GM12891 (cell line): Measurements from ENCODE around the gene STAT2.
"Not testable (repeated sequence)": the region's sequence is repeated elsewhere in the genome, so short reads cannot be mapped to it uniquely, and the experiment has no call there.

Experiments
- DNase-seq: peaks from one replicate; pipeline ENCODE4 v3.0.0; 2011; ENCODE audit warnings: low spot score; ENCODE audit not compliant: insufficient read length
- FAIRE-seq: peaks from 2 replicates; lab custom pipeline; 2011; peaks lifted over from hg19 to GRCh38; lab: Jason Lieb, UNC
- PAX5 ChIP-seq: IDR thresholded peaks from 2 replicates; pipeline ENCODE4 v1.6.1; 2011; ENCODE audit warnings: low read length, moderate library complexity, mild to moderate bottlenecking; ENCODE audit not compliant: insufficient read depth, severe bottlenecking
- POLR2A ChIP-seq: IDR thresholded peaks from 2 replicates; pipeline ENCODE4 v1.6.1; 2011; ENCODE audit warnings: low read depth, low read length, control low read depth
- POLR2AphosphoS5 ChIP-seq: IDR thresholded peaks from 2 replicates; pipeline ENCODE4 v1.6.1; 2011; ENCODE audit warnings: low read depth, low read length, control low read depth
- POU2F2 ChIP-seq: IDR thresholded peaks from 2 replicates; pipeline ENCODE4 v1.6.1; 2011; ENCODE audit warnings: low read depth, mild to moderate bottlenecking, control low read depth, low read length, moderate library complexity
- SPI1 ChIP-seq: IDR thresholded peaks from 2 replicates; pipeline ENCODE4 v1.6.1; 2011; ENCODE audit warnings: low read depth, low read length, control low read depth
- TAF1 ChIP-seq: IDR thresholded peaks from 2 replicates; pipeline ENCODE4 v1.6.1; 2011; ENCODE audit warnings: low read depth, low read length, control low read depth

STAT2 gene

GRCh38 chr12:56337753-56338251, 22.1 kb downstream of the STAT2 start:
- no peak for DNase-seq
- TF ChIP-seq POLR2A (no peak), PAX5 (no peak), TAF1 (no peak), POU2F2 (no peak), POLR2AphosphoS5 (no peak), SPI1 (no peak)
- FAIRE-seq, result no peak

DNA sequence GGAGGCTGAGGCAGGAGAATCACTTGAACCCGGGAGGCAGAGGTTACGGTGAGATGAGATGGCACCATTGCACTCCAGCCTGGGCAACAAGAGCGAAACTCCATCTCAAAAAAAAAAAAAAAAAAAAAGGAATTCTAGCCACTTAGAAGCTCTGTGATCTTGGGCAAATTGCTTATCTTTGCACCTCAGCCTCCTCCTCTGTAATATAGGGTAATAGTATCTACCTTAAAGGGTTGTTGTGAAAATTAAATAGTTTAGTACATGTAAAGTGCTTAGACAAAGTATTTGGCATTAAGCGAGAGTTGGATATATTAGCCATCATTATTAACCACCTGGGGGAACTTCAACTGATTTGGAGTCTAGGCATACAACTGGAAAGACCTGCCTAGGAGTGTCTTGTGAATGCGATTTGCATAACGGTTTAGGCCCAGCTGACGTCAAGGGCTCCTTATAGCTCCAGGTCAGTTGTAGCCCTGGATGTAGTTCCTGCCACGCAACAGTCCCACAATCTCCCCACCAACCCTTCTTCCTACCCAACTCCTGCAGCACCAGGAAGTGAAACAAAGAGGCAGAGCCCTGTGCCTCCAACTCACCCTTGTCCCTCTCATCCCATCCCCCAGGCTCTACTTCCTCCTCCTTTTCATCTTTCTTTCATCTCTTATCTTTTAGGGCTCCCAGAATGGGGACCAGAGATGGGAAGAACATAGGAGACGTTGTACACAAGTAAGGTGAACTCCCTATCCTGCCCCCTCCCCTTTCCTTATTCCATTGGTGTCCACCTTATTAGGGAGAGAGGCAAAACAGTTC, 23.3 kb downstream of the STAT2 start:
- FAIRE-seq, result peak; percentile 62
- TF ChIP-seq POU2F2 (peak; percentile 94), POLR2AphosphoS5 (peak; percentile 39; the same call in 1 of the 2 replicates), PAX5 (no peak), SPI1 (peak; percentile 69), TAF1 (no peak), POLR2A (no peak)
- no peak for DNase-seq

- DNase-seq, FAIRE-seq: not testable (repeated sequence)
These were observed 24.4 kb downstream of the STAT2 start for GRCh38 chr12:56335527-56335926.

- TF ChIP-seq TAF1 (no peak), PAX5 (no peak), POLR2A (no peak), POU2F2 (no peak), SPI1 (no peak), POLR2AphosphoS5 (no peak)
- no peak for FAIRE-seq
- no peak for DNase-seq
These were observed 25.5 kb downstream of the STAT2 start for GRCh38 chr12:56334490-56334793.

DNA sequence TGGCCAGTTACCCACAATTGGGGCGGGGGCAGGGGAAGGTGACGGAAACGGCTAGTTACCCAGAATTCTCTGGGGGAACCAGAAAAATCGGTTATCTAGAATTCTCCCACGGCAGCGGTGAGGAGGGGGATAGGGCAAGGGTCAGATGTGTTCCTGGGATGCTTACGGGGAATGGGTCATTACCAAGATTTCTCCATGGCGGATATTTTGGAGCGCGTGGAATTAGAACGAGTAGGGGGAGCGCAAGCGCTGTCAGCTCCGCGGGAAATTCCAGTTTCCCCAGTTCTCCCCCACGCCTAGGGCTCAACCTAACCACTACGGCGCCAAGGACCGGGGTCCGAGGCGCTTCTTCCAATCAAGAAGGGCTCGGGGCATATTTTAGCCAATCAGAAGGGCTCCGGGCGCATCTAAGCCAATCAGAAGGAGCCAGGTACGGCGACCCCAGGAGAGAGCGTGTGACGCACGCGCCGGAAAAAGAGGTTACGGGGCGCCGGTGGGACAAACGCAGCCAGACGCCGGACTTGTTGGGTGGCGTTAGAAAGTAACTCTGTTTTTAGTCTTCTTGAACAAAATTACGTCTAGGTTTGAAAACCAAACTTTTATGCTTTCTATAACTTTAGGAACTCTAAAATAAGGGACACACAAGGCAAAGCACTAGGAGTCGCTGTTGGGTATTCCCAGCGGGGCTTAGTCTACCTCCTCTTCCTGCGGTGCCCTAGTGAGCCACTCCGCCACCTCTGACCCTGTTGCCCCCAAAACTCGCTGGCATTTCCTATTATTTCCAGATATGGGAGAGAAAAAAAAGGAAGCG, 26.0 kb downstream of the STAT2 start, which contains the start of gene PAN2:
PAN2 (minus strand) TSS at position 322 of the 811 bp plus-strand sequence. CDS start 906 bp downstream, outside the sequence.
- TF ChIP-seq POLR2A, result peak; percentile 86
- TF ChIP-seq SPI1, result peak; percentile 15; the same call in 1 of the 2 replicates
- TF ChIP-seq PAX5, result no peak
- peak; percentile 85 for TF ChIP-seq POLR2AphosphoS5
- peak; percentile 83 for TF ChIP-seq TAF1
- peak; percentile 63; the same call in 1 of the 2 replicates for TF ChIP-seq POU2F2
- FAIRE-seq, result peak; percentile 80
- peak; percentile 94 for DNase-seq

DNA sequence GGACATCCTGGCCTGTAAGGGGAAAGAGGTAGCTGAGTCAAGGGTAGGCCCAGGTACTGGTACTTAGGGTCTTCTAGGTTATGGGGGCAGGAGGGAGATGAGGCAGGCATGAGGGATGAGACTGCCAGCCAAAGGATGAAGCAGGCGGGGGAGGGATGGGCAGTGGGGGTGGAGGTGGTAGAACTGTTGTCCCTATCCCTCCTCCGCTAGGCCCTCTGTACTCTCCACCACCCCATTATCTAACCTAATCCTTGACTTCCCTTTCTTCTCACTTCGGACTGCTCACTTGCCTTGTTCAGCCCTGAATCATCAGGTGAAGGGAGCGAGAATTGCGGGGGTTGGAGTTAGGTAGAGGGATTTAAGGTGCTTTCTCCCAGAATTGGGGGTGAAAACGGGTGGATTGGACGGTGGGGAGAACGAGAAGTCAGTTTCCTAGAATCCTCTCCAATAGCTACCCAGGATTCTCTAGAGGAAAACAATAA, 26.7 kb downstream of the STAT2 start:
- FAIRE-seq, result no peak
- DNase-seq, result no peak

GRCh38 chr12:56332512-56333196, 27.3 kb downstream of the STAT2 start:
- DNase-seq (no peak), FAIRE-seq (peak; percentile 71)
- TF ChIP-seq PAX5, result no peak

More for the DNA sequence above, 26.7 kb downstream of the STAT2 start:
- TF ChIP-seq POLR2A (peak; percentile 65; the same call in 1 of the 2 replicates), SPI1 (no peak), POLR2AphosphoS5 (peak; percentile 30; the same call in 1 of the 2 replicates)

GRCh38 chr12:56330936-56331490, 28.9 kb downstream of the STAT2 start:
- DNase-seq (no peak), FAIRE-seq (no peak)
- no peak for TF ChIP-seq POLR2AphosphoS5
- no peak for TF ChIP-seq POU2F2
- TF ChIP-seq PAX5, result no peak
- no peak for TF ChIP-seq SPI1
- no peak for TF ChIP-seq POLR2A
- TF ChIP-seq TAF1, result no peak

DNA sequence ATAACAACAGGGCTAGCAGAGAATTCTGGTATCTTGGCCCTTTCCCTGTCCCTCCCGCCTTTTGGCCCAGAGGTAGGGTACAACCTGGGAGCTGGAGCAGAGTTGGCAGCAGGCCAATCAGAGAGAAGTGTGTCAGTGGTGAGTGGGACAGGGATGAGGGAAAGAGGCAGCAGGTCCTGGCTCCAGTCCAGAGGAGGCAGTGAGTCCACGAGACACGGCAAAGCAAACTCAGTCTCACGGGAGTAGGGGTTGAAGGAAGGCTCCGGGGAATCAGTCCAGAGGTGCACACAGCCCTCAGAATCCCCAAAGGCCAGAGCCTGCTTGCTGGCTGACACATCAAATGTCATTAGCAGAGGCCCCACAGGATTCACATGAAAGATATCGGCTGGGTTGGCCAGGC, 33.4 kb downstream of the STAT2 start:
- TF ChIP-seq POU2F2 (no peak), TAF1 (no peak), PAX5 (no peak), POLR2A (no peak), POLR2AphosphoS5 (no peak), SPI1 (no peak)
- FAIRE-seq, result no peak
- DNase-seq, result no peak
